Activated T-cell treated with anti-CD3 and anti-CD28 coated beads, Interleukin-2, amount 50 U/mL, for 4 hours (primary cell): ENCODE data around the gene STX18. TPM values are rescaled to one million over a fixed set of nuclear protein-coding genes. Genes with fewer than 3 reads are reported as not detected.

ENCODE experiments used
- ATAC-seq, 2 donors: fragments of 200-7000 bp; cut with Tn5 transposase; one replicate each; pipeline ENCODE4 v1.10.0; 2021
- DNase-seq: peaks from one replicate; pipeline ENCODE4 v3.0.0-alpha.2; 2020
- H3K27me3 Mint-ChIP-seq: one replicate; pipeline ENCODE4 v1.8.0; 2021; ENCODE audit warnings: low read depth, mixed read lengths
- H3K36me3 Mint-ChIP-seq: one replicate; pipeline ENCODE4 v1.8.0; 2022; ENCODE audit warnings: mixed read lengths; ENCODE audit not compliant: insufficient read depth
- H3K4me1 Mint-ChIP-seq: one replicate; pipeline ENCODE4 v1.8.0; 2021; ENCODE audit warnings: low read depth, mixed read lengths
- H3K4me3 Mint-ChIP-seq: one replicate; pipeline ENCODE4 v1.8.0; 2021; ENCODE audit warnings: mild to moderate bottlenecking, moderate library complexity, mixed read lengths
- H3K9me3 Mint-ChIP-seq: one replicate; pipeline ENCODE4 v1.8.0; 2021; ENCODE audit warnings: mixed read lengths
- total RNA-seq, 3 donors: library from RNA; stranded (reverse); gene quantifications; one replicate each; pipeline ENCODE4 v1.2.1, GENCODE V29; 2021

The STX18 gene
- total RNA-seq, 3 donors from 2014 or later: 27.6 to 30.1 (median 29.7) TPM

DNA sequence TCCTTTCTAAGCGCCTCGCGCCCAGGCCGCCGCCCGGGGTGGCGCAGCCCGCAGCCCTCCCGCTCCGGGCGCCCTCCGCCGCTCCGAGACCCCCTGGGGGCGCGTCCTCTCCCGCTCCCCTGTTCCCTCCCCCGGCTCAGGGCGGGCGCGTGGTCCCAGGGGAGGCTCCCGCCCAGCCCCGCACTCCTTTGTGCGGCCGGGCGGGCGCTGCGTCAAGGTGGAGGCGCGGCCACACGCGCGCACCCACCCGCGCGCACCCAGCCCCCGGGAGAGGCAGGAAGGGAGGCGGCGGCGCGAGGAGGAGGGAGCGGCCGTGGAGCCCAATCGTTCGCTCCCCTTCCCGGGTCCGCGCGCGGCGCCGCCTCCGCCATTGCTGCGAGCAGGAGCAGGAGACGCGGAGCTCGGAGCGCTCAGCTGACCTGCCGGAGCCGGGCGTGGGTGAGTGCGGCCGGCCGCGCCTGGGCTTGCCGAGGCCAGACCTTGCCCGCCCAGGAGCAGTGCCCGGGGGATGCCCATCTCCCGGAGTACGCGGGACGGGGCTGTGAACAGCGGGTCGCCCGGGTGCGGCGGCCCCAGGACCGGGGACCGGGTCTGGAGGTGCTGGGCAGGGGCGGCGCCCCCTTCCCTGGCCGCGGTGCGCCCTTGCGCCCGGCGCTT is 155.0 kb downstream of the STX18 start, which contains the start of gene NSG1:
TSS of gene NSG1 (plus strand) at position 367 of the 657 bp plus-strand sequence. CDS start 528 bp downstream, outside the sequence.
- peak; percentile 49 to 61 for ATAC-seq

DNA sequence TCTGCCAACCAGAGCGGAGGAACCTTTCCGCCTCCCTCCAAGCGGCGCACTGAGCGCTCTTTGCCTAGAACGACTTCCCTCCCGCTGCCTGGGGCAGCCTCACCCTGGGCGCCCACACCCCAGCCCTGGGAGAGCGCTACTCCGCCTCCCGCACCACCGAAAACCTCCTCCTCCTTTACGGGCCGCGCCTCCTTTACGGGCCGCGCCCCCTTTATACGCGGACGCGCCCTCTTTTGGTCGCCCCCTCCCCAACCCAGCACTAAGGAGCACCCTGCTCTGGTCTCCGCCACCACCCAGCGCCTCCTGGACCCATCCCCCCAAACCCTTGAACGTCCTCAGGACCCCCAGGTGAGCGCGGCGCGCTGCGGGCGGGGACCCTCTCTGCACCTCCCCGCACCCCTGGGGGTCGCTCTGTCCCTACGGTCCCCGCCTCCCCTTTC is 155.5 kb downstream of the STX18 start:
- no peaks in the 10 kb centered on the region for H3K9me3 Mint-ChIP-seq
- H3K4me1 Mint-ChIP-seq: peaks cover 12% of the 10 kb centered on the region
- H3K27me3 Mint-ChIP-seq: peaks cover 26% of the 10 kb centered on the region
- DNase-seq: no peak
- H3K36me3 Mint-ChIP-seq: no peaks in the 10 kb centered on the region
- ATAC-seq: peak; percentile 36 to 62
- peak overlapping the region; percentile 81 for H3K4me3 Mint-ChIP-seq

More for the DNA sequence above, 155.0 kb downstream of the STX18 start, which contains the start of gene NSG1:
- Mint-ChIP-seq H3K36me3 (no peaks in the 10 kb centered on the region), H3K9me3 (no peaks in the 10 kb centered on the region), H3K4me1 (peaks cover 12% of the 10 kb centered on the region), H3K4me3 (peak within 1 kb of the TSS; percentile 81), H3K27me3 (peaks cover 26% of the 10 kb centered on the region)
- DNase-seq: no peak

DNA sequence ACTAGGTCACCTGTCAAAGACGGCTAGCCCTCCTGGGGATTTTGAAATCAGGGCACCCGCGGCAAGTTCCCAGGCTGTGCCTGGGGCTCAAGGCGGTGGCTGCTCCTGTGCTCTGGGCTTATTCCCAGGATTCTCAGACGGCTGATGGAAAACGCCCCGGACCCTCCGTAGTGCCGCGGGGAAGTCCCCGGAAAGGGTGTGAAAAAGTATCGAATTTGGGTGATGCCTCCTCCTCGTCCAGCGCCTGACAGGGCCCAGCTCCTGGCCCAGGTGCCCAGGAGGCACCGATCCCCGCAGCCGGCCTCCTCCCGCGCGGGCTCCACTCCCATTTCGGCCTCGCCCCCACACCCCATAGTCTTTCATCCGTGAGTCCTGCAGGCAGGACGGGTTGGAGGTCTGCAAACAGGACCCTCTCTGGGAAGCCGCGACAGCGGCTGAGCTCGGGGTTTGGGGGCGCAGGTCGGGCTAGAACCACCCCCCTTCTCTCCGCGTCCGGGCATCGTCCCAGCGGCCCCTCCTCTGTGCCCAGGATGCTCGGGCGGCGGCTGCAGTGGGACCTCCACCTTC is 156.0 kb downstream of the STX18 start:
- Mint-ChIP-seq H3K4me3 (peak overlapping the region; percentile 81), H3K36me3 (no peaks in the 10 kb centered on the region), H3K9me3 (no peaks in the 10 kb centered on the region), H3K27me3 (peaks cover 26% of the 10 kb centered on the region), H3K4me1 (peaks cover 12% of the 10 kb centered on the region)
- ATAC-seq: no peak
- DNase-seq: no peak

DNA sequence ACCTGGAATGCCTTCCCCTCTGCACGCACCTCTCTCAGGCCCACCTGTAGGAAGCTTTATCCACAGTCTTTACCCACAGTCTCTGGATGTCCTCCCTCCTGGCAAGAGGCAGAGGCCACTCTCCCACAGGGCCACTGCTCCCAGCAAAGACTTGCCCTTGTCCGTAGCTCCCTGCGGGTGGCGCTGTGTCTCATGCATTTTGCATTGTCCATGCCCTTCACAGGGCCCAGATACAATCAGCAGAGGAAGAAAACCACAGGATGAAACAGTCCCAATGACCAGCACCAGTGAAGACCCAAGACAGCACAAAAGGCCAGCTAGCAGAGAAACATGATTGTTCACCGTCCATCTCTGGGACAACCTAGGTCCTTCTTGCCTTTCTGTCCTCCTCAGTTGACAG is 157.0 kb downstream of the STX18 start:
- no peaks in the 10 kb centered on the region for H3K36me3 Mint-ChIP-seq
- no peaks in the 10 kb centered on the region for H3K9me3 Mint-ChIP-seq
- H3K27me3 Mint-ChIP-seq: peaks cover 28% of the 10 kb centered on the region
- DNase-seq (no peak), ATAC-seq (no peak)
- peak overlapping the region; percentile 40 for H3K4me3 Mint-ChIP-seq
- H3K4me1 Mint-ChIP-seq: peaks cover 12% of the 10 kb centered on the region

DNA sequence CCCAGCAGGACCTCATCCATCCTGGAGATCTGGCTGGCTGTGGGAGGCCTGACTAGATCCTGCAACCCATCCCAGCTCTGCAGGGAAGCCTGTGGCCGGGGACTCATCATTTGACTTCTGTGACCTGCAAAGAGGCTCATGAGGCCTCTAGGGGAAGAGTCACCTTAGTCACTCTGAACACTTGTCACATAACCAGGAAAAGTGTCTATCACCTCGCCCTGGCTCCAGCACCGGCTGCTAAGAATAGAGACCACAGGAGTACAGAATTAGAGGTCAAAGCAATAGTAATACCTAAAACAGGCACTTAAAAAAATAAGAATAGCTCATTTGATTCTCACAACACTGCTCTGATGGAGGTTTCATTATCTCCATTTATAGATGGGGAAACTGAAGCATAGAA is 158.8 kb downstream of the STX18 start:
- DNase-seq (no peak), ATAC-seq (no peak)
- no peaks in the 10 kb centered on the region for H3K9me3 Mint-ChIP-seq
- H3K27me3 Mint-ChIP-seq: peaks cover 25% of the 10 kb centered on the region
- peaks cover 9% of the 10 kb centered on the region for H3K4me1 Mint-ChIP-seq
- H3K4me3 Mint-ChIP-seq: no peak overlapping the region
- no peaks in the 10 kb centered on the region for H3K36me3 Mint-ChIP-seq

DNA sequence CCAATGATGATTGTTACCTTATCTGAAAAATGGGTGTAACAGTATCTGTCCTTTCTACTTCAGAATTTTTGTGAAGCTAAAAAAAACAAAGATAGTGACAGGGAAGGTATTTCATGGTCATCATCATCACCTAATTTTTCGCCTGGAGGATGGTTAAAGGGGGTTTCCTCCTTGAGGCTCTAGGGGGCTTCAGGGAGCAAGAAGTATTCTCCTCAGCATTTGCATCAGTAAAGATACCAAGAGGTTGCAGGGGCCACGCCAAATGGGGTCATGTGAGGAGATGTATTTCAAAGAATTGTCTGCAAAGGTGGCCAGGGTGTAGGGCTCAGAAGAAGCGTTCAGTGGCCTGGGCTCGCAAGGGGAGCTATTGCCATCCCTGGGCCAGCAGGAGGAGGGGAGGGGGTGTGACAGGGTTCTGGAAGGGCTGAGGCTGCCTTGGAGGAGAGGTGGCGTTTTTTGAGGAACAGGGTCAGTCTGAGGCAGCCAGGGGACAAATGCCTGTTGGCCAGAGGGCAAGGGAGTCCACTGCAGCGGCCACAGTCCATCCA is 162.2 kb downstream of the STX18 start:
- Mint-ChIP-seq H3K36me3 (no peaks in the 10 kb centered on the region), H3K4me1 (no peaks in the 10 kb centered on the region), H3K9me3 (peaks cover 4% of the 10 kb centered on the region), H3K4me3 (no peak overlapping the region), H3K27me3 (peaks cover 17% of the 10 kb centered on the region)
- ATAC-seq (no peak), DNase-seq (no peak)

DNA sequence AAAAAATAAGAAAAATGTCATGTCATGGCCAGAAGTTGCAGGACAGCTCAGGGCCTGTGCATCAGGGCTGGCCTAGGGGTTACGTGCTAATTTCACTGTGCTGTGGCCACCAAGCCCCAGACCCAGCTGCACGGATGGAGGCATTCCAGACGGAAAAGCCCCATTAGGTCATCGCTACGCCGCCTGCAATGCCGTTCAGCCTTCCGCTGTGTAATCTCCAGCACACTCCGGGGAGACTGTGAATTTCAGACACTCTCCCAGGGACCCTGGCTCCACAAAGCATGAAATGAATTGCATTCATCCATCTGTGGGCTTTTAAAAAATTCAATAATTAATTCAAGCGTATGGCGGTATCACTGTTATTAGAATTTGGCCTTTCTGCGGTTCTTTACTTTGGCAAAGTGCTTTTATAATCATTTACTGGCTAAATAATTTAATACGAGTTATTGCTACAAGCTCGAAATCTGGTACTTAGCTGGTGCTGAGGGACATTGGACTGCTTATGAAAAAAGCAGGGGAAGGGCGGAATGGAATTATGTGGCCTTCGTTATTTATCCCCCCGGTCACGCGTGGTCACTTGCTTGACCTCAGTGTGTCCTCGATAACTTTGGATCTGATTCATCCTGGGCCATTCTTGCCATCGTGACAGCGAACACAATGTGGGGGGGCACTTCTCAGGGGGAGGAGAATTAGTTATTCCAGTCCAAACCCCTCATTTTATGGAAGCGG is 164.0 kb downstream of the STX18 start:
- Mint-ChIP-seq H3K27me3 (peaks cover 15% of the 10 kb centered on the region), H3K9me3 (peaks cover 7% of the 10 kb centered on the region), H3K4me1 (no peaks in the 10 kb centered on the region), H3K36me3 (no peaks in the 10 kb centered on the region), H3K4me3 (no peak overlapping the region)
- DNase-seq: no peak
- ATAC-seq: no peak

DNA sequence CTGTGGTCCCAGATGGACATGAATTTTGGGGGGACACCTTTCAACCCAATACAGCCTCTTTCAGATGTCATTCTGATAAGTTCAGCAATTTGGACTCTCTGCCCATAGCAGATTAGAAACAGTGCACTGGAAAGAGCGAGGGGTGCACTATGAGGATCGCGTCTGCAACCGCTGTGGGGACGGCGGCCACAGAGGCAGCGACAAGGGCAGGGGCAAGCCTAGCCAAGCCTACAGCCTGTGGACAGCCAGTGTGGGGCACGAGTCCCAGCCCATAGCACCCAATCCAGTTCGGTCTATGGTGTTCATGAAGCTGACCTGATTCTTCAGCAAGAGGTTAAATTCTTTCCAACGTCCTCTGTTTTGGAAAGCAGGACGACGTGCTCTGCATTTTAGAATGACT is 164.7 kb downstream of the STX18 start:
- ATAC-seq (no peak), DNase-seq (no peak)
- Mint-ChIP-seq H3K27me3 (peaks cover 15% of the 10 kb centered on the region), H3K4me3 (no peak overlapping the region), H3K36me3 (no peaks in the 10 kb centered on the region), H3K4me1 (no peaks in the 10 kb centered on the region), H3K9me3 (peaks cover 7% of the 10 kb centered on the region)

DNA sequence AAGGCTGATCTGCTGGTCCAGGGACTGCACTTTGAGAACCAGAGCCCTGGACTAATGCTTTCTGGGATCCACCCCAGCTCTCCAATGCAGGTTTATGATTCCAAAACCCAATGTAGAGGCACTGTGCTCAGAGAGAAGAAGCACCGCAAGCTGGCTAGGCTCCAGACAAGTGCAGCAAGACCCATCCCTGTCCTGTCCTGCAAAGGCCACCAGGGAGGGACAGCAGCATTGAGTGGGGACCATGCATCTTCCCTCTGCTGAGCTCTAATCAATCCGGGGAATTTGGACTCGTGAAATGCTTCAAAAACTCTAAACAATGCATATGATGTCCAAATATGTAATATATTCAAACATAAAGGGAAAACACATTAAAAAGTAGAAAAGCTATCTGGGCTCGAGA is 165.8 kb downstream of the STX18 start:
- H3K9me3 Mint-ChIP-seq: peaks cover 7% of the 10 kb centered on the region
- no peaks in the 10 kb centered on the region for H3K4me1 Mint-ChIP-seq
- ATAC-seq (no peak), DNase-seq (no peak)
- H3K27me3 Mint-ChIP-seq: peaks cover 15% of the 10 kb centered on the region
- no peaks in the 10 kb centered on the region for H3K36me3 Mint-ChIP-seq
- H3K4me3 Mint-ChIP-seq: no peak overlapping the region

DNA sequence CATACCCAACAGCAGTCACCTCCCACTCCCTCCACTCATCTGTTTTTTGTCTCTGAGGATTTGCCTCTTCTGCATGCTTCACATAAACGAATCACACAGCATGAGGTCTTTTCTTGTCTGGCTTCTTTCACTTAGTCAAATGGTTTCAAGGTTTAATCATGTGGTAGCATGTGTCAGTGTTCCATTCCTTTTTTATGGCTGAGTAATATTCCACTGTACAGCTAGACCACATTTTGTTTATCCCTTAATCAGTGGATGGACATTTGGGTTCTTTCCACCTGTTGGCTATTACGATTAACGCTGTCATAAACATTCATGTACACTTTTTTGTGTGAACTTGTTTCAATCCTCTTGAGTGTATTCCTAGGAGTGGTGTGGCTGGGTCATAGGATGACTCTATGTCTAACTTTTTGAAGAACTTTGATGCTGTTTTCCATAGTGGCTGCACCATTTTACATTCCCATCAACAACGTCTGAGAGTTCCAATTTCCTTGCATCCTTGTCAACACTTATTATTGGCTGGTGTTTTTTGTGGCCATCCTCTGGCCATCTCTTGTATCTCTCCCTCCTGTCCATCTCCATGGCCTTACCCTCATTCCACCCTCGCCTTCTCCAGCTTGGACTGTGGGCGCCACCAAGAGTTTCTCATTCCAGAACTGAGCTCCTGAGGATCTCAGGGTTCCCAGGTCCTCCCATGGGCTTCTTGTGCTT is 167.3 kb downstream of the STX18 start:
- no peak overlapping the region for H3K4me3 Mint-ChIP-seq
- DNase-seq: no peak
- peaks cover 7% of the 10 kb centered on the region for H3K9me3 Mint-ChIP-seq
- H3K36me3 Mint-ChIP-seq: no peaks in the 10 kb centered on the region
- H3K4me1 Mint-ChIP-seq: no peaks in the 10 kb centered on the region
- ATAC-seq: no peak
- peaks cover 10% of the 10 kb centered on the region for H3K27me3 Mint-ChIP-seq

Other genes with a start within 250 kb of the STX18 start
- gene NSG1, start 154.9 kb downstream of the STX18 start, total RNA-seq: 1 to 10 TPM; 1.2 to 3.5 (median 1.9) TPM